ENCODE data around the gene ZNF689.
A peak's percentile ranks its signal among the peaks of the same experiment; 100 is the strongest.
"Not testable (repeated sequence)": the region's sequence is repeated elsewhere in the genome, so short reads cannot be mapped to it uniquely, and the experiment has no call there.

The ZNF689 gene

DNA sequence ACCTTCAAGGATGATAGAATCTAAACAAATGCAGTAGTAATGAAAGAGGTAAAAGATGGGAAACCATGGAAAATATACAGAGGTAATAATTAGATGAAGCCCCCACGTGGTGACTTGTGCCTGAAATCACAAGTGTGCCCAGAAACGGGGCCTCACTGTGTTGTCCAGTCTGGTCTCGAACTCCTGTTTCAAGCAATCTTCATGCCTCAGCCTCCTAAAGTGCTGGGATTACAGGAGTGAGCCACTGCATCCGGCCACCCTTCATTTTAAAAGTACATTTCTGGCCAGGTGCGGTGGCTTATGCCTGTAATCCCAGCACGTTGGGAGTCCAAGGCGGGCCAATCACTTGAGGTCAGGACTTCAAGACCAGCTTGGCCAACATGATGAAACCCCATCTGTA is 26.4 kb upstream of the ZNF689 start:
- no peak for DNase-seq (ENCODE audit: low read depth)

DNA sequence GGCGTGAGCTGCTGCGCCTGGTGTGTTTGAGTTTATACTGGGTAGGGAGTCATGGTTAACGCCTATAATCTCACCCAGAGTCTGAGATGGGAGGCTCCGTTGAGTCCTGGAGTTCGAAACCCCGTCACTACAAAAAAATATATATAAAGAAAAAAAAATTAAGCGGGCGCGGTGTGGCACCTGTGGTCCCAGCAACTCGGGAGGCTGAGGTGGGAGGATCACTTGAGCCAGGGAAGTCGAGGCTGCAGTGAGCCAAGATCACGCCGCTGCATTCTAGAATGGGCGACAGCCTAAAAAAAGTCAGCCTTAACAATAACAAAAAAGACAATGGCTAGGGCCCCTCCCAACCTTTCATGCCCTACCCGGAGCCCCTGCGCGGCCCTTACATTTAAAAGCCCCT is 23.3 kb upstream of the ZNF689 start:
- no peak for DNase-seq (ENCODE audit: low read depth)

DNA sequence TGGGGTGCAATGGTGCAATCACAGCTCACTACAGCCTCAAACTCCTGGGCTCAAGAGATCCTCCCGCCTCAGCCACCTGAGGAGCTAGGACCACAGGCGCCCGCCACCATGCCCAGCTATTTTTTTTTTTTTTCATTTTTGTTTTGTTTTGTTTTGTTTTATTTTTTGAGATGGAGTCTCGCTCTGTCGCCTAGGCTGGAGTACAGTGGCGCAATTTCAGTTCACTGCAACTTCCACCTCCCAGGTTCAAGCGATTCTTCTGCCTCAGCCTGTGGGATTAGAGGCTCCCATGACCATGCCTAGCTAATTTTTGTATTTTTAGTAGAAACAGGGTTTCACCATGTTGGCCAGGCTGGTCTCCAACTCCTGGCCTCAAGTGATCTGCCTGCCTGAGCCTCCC is 22.3 kb upstream of the ZNF689 start:
- DNase-seq (ENCODE audit: low read depth), result not testable (repeated sequence)

DNA sequence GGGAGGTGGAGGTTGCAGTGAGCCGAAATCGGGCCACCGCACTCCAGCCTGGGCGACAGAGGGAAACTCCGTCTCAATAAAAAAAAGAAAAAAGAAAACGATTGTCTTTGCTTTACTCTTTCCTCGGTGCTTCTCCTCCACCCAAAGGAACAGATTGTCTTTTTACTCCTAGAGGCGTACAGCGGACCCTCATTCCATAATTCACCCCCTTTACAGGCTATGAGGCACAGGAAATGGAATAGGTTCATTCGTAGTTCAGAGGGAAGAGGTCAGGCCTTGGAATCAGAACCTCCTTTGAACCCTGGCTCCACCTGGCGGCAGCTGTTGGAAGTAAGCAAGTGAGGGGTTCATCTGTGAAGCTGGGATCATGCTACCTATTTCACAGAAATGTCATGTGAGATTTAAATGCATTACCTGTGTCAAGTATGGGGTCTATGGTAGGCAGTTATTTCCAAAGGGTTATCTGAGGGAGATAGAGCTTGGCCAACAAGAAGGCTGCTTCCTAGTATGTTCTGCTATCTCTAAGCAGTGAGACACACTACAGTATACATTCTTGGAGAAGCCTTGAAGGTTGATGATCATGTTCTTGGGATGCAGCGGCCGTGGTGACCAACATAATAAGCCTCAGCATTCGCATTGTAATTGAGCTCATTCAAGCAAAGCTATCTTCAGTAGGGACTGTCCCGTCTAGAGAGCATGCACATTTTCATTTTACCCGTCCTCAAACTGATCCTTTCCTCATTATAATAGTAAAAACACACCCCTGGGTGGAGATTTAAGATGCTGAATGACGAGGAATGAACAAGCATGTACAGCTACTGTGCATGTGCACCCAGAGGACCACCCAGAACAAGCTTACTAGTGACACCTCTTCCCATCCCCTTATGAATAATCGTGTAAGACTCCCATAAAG is 18.7 kb upstream of the ZNF689 start:
- peak; percentile 51 for DNase-seq (ENCODE audit: low read depth)

DNA sequence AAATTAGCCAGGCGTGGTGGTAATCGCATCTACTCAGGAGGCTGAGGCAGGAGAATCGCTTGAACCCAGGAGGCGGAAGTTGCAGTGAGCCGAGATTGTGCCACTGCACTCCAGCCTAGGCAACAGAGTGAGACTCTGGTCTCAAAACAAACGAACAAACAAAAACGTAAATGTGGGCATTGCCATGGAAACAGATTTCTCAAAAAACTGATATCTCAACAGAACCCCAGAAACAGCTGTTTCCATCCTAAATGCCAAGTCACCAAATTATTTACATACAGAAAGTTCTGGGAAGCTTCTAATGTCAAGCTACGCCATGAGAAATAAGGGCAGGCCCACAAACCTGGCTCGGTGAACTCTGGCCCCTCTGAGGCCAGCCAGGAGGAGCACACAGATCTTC is 16.0 kb upstream of the ZNF689 start:
- DNase-seq (ENCODE audit: low read depth), result no peak

DNA sequence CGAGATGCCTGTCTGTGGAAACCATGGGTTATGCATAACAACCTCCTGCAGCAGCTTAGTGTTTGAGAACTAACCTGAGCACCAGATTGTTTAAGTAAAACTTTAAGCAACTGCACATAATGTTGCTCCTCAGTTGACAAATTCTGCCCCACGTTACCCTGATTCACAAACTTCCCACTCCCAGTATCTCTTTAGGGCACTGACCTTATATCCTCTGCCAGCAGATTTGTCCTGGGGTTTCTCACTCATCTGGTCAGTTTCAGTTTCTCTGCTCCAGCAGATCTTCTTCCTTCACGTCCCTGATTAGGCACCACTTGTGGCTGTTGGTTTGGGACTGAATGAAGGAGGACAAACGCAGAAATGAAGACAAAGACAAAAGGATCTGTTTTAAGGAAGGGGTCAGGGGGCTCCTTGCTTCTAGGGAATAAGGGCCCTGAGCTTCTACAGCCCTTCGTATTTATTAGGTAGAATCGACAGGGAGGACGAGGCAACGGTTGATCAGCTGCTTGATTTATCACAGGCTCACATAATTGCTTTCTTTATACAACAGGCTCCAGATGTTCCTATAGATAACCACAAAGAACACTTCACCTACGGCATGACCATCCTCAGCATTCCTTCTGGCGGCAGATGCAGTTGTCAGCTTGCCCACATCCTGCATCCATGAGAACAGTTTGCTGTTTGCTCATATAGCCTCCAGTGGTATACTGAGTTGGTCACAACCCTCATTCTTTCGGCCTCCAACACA is 13.5 kb upstream of the ZNF689 start:
- no peak for DNase-seq (ENCODE audit: low read depth)

DNA sequence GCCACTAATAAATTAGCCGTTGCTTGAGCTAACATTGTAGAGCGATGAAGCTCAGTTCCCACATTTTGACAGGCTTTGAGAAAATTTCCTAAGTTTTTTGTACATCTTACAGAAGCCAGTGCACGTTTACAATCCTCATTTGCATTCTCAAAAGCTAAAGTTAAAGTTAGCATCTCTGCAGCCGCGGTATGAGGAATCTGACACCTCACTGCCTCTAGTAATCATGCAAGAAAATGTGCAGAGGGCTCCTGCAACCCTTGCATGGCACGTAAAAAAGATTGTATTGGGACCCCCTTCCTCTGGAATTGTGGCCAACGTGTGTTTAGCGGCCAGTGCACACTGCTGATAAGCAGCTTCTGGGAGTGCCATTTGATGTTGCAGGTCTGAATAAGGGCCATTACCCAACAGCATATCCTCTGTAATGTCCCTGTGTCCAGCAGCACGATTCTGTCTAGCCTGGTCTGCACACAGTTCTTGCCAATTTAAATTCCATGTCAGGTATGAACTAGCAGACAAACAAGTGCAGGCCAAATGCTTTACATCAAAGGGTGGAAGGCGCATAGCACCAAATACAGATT is 12.4 kb upstream of the ZNF689 start:
- DNase-seq (ENCODE audit: low read depth), result no peak

DNA sequence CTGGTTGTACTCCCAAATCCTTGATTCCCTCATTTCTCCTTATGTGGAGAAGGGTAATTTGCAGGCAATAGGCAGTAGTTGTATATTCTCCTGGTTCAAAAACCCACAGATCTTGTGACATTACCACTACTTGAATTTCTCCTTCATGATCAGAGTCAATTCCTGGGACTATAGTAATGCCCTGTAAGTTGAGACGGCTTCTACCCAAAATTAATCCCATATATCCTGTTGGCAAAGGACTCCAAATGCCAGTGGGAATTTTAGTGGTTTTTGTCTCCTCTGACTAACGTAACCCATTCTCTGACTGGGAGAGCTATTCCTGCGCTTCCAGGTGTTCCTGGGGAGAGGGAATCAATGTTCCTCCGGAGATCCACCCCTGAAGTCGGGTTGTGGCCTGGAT is 11.6 kb upstream of the ZNF689 start:
- peak; percentile 57 for DNase-seq (ENCODE audit: low read depth)

DNA sequence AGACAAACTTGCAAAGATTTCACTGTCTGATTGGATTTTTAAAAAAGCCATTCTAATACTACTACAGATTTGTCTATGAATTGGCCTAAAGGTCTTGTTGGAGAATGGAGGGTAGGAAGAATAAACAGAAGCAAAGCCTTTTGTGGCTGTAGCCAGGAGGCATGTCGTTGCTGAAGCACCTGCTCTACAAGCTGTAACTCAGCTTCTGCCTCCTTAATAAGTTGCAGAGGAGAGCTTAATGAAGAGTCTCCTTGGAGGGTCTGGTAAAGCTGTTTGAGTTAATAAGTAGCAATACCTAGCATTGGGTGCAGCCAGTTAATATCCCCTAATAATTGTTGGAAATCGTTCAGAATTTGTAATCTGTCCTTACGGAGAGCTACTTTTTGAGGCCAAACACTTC is 10.0 kb upstream of the ZNF689 start:
- no peak for DNase-seq (ENCODE audit: low read depth)

DNA sequence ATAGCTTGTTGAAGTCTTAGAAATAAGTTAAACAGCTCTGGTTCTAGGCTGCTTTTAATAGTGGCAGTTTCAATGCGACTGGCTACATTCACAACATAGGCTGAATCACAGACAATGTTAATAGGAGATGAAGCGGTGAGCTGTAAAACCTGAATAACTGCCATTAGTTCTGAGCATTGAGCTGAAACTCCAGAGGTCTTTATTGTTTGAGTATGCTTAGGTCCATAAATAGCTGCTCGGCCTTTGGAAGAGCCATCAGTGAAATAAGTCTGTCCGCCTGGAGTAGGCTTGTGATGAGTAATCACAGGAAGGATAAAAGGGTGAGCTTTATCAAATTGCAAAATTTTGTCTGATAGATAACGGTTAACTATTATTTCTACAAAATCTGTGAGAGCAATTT is 9.4 kb upstream of the ZNF689 start:
- no peak for DNase-seq (ENCODE audit: low read depth)

DNA sequence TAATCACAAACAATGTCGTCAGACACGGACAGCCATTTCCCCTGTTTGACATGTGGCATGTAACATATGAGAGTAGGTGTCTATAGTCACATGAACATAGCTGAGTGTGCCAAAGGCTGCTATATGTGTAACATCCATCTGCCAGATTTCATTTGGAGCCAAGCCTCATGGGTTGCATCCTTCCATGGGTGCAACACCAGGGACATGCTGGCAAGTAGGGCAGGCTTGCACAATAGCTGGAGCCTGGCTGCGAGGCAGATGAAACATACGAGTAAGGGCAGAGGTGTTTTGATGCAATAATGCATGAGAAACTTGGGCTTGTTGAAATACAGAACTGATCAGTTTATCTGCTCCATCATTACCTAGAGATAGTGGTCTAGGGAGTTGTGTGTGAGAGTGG is 9.0 kb upstream of the ZNF689 start:
- no peak for DNase-seq (ENCODE audit: low read depth)

DNA sequence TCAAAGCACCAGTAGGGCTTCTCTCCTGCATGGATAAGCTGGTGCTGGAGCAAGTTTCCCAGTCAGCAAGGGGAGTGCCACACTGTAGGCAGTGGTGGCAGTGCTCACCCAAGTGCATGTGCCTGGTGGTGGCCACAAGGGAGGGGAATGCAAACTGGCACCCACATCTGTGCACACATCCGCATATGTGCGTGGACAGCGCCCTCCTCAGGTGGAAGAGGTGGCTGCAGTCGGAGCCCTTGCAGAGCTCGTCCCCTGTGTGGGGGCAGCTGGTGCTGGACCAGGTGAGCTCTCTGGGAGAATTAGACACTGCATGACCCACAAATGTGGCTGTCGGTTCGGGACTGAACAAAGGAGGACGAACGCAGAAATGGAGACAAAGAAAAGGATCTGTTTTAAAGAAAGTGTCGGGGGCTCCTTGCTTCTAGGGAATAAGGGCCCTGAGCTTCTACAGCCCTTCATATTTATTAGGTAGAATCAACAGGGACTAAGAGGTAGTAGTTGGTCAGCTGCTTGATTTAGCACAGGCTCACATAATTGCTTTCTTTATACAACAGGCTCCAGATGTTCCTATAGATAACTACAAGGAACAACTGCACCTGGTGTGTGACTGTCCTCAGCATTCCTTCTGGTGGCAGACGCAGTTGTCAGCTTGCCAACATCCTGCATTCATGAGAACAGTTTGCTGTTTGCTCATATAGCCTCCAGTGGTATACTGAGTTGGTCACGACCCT is 5.3 kb upstream of the ZNF689 start:
- no peak for DNase-seq (ENCODE audit: low read depth)

DNA sequence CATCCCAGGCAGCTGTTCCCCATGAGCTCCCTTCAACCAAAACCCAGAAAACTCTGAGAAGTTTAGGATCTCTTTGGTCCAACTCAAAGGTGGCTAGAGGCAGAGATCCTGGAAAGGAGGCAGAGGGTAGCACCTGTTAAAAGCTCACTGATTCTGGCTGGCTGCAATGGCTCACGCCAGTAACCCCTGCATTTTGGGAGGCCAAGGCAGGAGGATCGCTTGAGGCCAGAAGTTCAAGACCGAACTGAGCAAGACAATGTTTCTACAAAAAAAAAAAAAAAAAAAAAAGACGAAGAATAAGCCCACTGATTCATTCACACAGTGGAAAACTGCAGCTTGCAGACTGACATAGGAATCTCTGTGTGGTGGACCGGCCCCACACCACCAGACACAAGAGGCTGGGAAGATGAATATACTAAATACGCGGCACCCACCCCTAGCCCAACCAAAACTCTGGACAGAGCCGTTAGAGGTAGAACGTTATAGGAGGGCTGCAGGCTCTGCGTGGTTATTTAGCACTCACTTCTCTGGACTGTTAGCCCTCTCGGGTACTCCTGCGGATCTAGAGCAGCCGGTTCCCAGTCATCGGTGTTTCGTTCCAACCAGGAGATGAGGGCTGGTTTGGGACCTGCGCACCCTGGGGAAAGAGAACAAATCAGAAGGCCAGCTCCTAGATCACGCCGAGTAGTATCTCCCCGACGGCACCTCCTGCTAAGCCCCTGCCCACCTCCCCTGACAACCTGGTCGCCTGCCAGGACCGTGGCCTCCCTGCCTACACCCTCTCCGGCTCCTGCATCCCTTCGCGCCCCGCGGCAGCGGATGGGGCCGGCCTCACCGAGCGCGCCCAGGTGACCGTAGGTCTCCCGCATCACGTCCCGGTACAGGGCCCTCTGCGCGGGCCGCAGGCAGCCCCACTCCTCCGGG is 925 bp downstream of the ZNF689 start:
- no peak for DNase-seq (ENCODE audit: low read depth)

DNA sequence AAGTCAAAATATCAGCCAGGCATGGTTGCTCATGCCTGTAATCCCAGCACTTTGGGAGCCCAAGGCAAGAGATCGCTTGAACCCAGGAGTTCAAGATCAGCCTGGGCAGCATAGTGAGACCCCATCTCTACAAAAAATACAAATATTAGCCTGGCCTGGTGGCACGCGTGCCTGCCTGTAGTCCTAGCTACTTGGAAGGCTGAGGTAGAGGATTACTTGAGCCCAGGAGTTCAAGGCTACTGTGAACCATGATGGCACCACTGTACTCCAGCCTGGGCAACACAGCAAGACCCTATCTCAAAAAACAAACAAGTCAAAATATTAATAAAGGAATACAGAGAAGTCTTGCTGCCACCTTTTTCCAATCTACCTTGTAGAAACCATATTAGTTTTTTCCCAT is 4.2 kb downstream of the ZNF689 start:
- DNase-seq (ENCODE audit: low read depth), result no peak

DNA sequence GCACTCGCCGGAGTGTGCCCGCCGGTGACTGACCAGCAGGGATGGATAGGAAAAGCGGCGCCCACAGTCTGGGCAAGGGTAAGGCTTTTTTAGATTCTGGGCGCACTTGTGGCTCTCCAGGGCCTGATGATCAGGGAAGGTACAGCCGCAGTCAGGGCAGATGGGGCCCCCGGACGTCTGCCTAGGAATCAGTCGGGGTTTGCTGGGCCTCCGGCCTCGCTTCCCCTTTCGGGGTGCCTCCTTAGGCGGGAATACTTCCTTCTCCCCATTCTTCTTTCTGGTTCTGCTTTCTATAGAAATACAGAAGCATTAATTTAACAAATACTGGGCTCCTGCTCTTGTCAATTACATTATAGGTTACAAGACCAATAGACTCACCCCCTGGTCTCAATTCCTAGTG is 5.0 kb downstream of the ZNF689 start:
- no peak for DNase-seq (ENCODE audit: low read depth)

DNA sequence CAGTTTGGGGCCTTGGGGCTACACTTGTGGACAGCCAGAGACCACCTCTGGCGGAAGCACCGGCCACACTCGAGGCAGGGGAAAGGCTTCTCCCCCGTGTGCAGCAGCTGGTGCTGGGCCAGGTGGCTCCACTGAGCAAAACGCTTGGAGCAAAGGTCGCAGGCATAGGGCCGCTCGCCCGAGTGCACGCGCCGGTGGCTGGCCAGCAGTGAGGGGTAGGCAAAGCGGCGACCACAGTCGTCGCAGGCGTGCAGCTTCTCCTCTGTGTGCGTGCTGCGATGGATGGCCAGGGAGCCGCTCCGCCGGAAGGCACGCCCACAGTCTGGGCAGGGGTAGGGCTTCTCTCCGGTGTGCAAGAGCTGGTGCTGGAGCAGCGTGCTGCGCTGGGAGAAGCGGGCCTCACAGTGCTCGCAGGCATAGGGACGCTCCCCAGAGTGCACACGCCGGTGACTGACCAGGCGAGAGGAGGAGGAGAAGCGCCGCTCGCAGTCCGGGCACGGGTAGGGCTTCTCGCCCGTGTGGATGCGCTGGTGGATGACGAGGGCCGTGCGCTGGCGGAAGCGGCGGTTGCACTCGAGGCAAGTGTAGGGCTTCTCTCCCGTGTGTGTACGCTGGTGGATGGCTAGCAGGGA is 5.8 kb downstream of the ZNF689 start:
- no peak for DNase-seq (ENCODE audit: low read depth)

DNA sequence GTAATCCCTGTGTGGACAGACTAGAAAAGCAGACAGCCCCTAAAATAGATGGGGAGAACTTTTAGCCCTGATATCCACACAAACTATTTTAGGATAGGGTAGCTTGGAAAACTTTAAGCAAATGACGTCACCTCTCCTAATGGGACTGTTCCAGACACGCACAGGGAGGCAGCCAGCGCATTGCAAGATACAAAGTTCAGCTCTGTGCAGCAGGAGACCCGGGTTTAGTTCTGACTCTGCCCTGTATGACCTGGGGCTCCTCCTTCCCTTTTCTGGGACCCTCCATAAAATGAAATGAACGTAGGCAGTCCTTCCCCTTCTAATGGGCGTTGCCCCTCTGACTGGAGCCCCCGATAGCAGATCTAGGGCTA is 6.3 kb downstream of the ZNF689 start:
- no peak for DNase-seq (ENCODE audit: low read depth)

DNA sequence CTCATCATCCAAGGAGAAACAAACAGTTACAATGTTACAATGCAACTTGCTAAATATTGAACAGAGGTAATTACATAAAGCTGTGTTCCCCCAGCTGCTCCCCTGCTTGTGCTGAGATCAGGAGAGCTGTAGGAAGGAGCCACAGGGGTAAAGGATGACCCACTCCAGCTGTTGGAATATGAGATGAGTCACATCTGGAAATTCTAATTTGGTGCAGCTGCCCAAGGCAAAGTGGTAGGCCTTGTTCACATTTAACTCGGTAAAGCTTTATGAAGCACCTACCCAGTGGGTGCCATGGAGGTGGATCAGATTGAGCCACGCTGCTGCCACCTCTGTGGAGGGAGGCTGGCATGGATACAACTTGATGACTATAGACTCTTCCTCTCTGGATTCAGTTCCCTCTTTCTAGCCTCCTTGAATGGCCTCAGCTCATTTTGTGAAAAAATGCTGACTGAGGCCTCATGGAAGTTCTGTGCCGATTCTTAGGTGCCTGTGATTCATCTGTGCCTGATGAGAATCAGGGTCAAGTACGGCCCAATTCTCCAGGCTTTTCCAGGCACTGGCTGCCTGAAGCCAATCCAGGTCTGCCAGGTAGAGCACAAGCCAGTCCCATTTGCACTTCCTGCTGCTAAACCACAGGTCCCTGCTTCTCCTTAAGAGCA is 7.4 kb downstream of the ZNF689 start:
- DNase-seq (ENCODE audit: low read depth), result peak; percentile 13

DNA sequence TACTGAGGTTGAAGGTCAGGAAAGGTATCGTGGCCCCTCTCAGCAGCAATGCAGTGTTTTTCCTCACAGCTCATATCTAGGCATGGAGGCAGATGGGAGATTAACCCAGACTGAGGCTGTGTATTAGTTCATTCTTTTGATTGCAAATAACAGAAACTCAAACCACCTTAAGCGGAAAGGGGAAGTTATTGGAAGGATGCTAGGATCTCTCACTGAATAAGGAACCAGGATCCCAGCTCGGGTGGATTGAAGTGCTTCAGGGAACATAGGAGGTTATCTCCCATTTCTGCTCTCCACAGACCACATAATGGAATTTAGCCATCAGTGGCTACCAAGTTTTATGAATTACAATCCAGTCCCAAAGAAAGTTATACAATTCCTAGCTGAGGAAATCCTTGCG is 8.2 kb downstream of the ZNF689 start:
- DNase-seq (ENCODE audit: low read depth), result no peak

DNA sequence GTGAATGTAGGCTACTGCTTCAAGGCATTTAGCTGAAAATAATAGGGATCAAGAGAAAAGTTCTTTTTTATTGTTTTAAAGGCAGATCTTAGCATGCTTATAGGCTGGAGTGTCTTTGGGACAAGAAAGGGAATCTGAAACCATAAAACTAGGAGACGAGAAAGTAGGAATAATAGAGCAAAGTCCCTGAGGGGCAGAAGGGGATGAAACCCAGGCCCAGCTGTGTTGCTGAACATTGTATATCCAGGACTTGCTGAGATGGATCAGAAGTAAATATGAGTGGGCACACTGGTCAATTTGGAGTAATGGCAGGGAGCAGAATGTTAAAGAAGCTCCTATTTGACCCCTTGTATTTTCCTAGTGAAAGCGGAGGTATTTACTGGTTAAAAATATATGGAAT is 9.3 kb downstream of the ZNF689 start:
- no peak for DNase-seq (ENCODE audit: low read depth)

All from stromal cell of bone marrow (primary cell).